Measurements from ENCODE around the gene TINAGL1.

- TF ChIP-seq POLR2AphosphoS5 (IDR thresholded peaks at IDR 0.05) (no peak), POLR2A (IDR thresholded peaks at IDR 0.05) (no peak), EP300 (IDR thresholded peaks at IDR 0.05) (no peak)
- TF ChIP-seq, protein P1, sequence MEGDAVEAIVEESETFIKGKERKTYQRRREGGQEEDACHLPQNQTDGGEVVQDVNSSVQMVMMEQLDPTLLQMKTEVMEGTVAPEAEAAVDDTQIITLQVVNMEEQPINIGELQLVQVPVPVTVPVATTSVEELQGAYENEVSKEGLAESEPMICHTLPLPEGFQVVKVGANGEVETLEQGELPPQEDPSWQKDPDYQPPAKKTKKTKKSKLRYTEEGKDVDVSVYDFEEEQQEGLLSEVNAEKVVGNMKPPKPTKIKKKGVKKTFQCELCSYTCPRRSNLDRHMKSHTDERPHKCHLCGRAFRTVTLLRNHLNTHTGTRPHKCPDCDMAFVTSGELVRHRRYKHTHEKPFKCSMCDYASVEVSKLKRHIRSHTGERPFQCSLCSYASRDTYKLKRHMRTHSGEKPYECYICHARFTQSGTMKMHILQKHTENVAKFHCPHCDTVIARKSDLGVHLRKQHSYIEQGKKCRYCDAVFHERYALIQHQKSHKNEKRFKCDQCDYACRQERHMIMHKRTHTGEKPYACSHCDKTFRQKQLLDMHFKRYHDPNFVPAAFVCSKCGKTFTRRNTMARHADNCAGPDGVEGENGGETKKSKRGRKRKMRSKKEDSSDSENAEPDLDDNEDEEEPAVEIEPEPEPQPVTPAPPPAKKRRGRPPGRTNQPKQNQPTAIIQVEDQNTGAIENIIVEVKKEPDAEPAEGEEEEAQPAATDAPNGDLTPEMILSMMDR (IDR thresholded peaks at IDR 0.05) = no peak
Measured at GRCh38 chr1:31532173-31532572, 44.1 kb upstream of the TINAGL1 start.
